ENCODE measurements around the gene IFT52.

DNA sequence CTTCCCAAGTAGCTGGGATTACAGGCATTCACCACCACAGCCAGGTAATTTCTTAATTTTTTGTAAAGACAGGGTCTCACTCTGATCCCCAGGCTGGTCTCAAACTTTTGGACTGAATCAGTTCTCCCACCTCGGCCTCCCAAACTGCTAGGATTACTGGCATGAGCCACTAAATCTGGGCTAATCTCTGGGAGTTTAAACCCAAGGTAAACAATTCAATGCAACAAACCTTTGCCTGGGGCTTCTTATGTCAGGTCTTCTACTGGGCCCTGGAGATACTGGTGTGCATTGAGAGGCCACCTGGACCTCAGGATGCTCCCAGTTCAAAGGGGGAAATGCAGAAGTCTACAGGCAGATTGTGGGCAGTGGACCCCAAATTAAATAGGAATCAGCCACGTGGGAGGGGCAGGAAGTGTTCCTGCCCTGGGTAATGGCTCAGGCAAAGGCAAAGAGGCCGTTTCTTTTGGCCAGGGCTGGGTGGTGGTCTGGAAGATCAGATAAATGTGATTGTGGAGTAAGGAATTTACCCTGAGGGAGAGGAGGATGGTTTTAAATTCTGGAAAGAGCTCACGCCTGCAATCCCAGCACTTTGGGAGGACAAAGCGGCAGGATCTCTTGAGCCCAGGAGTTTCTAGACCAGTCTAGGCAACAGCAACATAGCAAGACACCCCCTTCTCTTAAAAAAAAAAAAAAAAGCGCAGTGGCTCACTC is 74.9 kb downstream of the IFT52 start:
- TF ChIP-seq, protein P1, sequence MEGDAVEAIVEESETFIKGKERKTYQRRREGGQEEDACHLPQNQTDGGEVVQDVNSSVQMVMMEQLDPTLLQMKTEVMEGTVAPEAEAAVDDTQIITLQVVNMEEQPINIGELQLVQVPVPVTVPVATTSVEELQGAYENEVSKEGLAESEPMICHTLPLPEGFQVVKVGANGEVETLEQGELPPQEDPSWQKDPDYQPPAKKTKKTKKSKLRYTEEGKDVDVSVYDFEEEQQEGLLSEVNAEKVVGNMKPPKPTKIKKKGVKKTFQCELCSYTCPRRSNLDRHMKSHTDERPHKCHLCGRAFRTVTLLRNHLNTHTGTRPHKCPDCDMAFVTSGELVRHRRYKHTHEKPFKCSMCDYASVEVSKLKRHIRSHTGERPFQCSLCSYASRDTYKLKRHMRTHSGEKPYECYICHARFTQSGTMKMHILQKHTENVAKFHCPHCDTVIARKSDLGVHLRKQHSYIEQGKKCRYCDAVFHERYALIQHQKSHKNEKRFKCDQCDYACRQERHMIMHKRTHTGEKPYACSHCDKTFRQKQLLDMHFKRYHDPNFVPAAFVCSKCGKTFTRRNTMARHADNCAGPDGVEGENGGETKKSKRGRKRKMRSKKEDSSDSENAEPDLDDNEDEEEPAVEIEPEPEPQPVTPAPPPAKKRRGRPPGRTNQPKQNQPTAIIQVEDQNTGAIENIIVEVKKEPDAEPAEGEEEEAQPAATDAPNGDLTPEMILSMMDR (IDR thresholded peaks at IDR 0.05), result no peak
- no peak for TF ChIP-seq POLR2A (IDR thresholded peaks at IDR 0.05)
